ENCODE results near the gene FNDC3A.

DNA sequence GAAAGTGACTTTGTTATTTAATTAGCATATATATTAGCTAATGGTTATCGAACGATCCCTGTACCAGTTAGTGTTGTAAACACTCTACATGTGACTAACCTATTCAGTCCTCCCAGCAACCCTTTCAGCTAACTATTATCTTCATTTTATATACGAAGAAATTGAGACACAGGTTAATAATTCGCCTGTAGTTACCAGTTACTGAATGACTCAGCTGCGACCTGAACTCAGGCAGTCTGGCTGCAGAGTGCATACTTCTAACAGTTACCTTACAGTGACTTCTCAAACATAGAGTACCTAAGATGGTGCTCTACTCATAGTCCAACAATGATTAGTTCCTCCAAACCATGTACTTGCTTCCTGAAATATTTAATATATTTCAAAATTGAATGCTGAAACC, 117.7 kb downstream of the FNDC3A start:
- TF ChIP-seq TEAD4 (IDR thresholded peaks at IDR 0.05) (no peak), RAD21 (IDR thresholded peaks at IDR 0.05; ENCODE audit: low read depth) (no peak), NFIC (IDR thresholded peaks at IDR 0.05) (no peak)
